Smooth muscle cell (in vitro differentiated cells): ENCODE results near the gene BRDT. TPM values are rescaled to one million over a fixed set of nuclear protein-coding genes. Genes with fewer than 3 reads are reported as not detected.
A peak's percentile ranks its signal among the peaks of the same experiment; 100 is the strongest.

Experiments used
- DNase-seq: peaks from one replicate; lab custom pipeline; 2025; ENCODE audit not compliant: unreplicated experiment; lab: John Stamatoyannopoulos, UW
- H2AFZ ChIP-seq: fragments of 200-600 bp; sonication (generic); 2 replicates; pipeline ENCODE4 v1.6.0; 2016; ENCODE audit warnings: antibody characterized with exemption, low read depth, mild to moderate bottlenecking
- H3F3A ChIP-seq: fragments of 200-600 bp; sonication (generic); 2 replicates; pipeline ENCODE4 v1.6.0; 2017; ENCODE audit warnings: antibody characterized with exemption, low read depth
- H3K27ac ChIP-seq: fragments of 200-600 bp; sonication (generic); 2 replicates; pipeline ENCODE4 v1.5.1; 2016; ENCODE audit warnings: low read depth, mild to moderate bottlenecking
- H3K27me3 ChIP-seq: fragments of 200-600 bp; sonication (generic); 2 replicates; pipeline ENCODE4 v1.6.1; 2016; ENCODE audit warnings: low read depth, mild to moderate bottlenecking
- H3K36me3 ChIP-seq: fragments of 200-600 bp; sonication (generic); 2 replicates; pipeline ENCODE4 v1.5.1; 2016; ENCODE audit warnings: low read depth
- H3K4me1 ChIP-seq: fragments of 200-600 bp; sonication (generic); 2 replicates; pipeline ENCODE4 v1.5.1; 2016; ENCODE audit warnings: low read depth
- H3K4me2 ChIP-seq: fragments of 200-600 bp; sonication (generic); 2 replicates; pipeline ENCODE4 v1.6.0; 2016; ENCODE audit warnings: mild to moderate bottlenecking
- H3K4me3 ChIP-seq: fragments of 200-600 bp; sonication (generic); 2 replicates; pipeline ENCODE4 v1.5.1; 2016; ENCODE audit warnings: mild to moderate bottlenecking
- H3K79me2 ChIP-seq: fragments of 200-600 bp; sonication (generic); 2 replicates; pipeline ENCODE4 v1.6.0; 2016; ENCODE audit warnings: low read depth, mild to moderate bottlenecking
- H3K9ac ChIP-seq: fragments of 200-600 bp; sonication (generic); 2 replicates; pipeline ENCODE4 v1.6.0; 2016; ENCODE audit warnings: low read depth
- H3K9me3 ChIP-seq: fragments of 200-600 bp; sonication (generic); replicated peaks from 2 replicates; pipeline ENCODE4 v1.5.1; 2016; ENCODE audit warnings: low read depth
- H4K20me1 ChIP-seq: fragments of 200-600 bp; sonication (generic); 2 replicates; pipeline ENCODE4 v1.6.0; 2016; ENCODE audit warnings: low read depth
- CTCF ChIP-seq: fragments of 200-600 bp; sonication (generic); IDR thresholded peaks from 2 replicates; pipeline ENCODE4 v1.5.1; 2017; ENCODE audit warnings: borderline replicate concordance, mild to moderate bottlenecking, antibody characterized with exemption; ENCODE audit not compliant: insufficient read depth, poor library complexity, severe bottlenecking
- WGBS: methylation state at CpG from one replicate; pipeline ENCODE4 v1.1.7; 2016; ENCODE audit warnings: low lambda C conversion rate; 5-methylcytosine and 5-hydroxymethylcytosine counted together
- polyA plus RNA-seq: library from polyadenylated mRNA; unstranded; fragments of >200 nt; fragmentation: Nextera tagmentation; extraction: Ambion mirVana; gene quantifications from 2 replicates; pipeline ENCODE4 v1.2.1, GENCODE V29; 2016
- total RNA-seq: library from RNA; depleted of rRNA; stranded (reverse); fragments of >200 nt; gene quantifications from 2 replicates; pipeline ENCODE4 v1.2.3, GENCODE V29; 2014

The BRDT gene
- total and polyA plus RNA-seq, 2 experiments from 2014 or later = not detected

GRCh38 chr1:91916811-91917460 lies 32.3 kb upstream of the BRDT start:
- no peaks in the 10 kb centered on the region for H4K20me1 ChIP-seq
- no peak overlapping the region for H3K9ac ChIP-seq
- no peaks in the 10 kb centered on the region for H3K9me3 ChIP-seq
- no peak overlapping the region for H3K27ac ChIP-seq
- H3K79me2 ChIP-seq = no peaks in the 10 kb centered on the region
- H3K4me2 ChIP-seq = no peak overlapping the region
- H3K4me3 ChIP-seq = no peak overlapping the region
- TF ChIP-seq CTCF = no peak
- H3K27me3 ChIP-seq = no peaks in the 10 kb centered on the region
- no peaks in the 10 kb centered on the region for H3K4me1 ChIP-seq
- no peak for DNase-seq
- H3K36me3 ChIP-seq = no peaks in the 10 kb centered on the region
- H2AFZ ChIP-seq = no peak overlapping the region
- no peaks in the 10 kb centered on the region for H3F3A ChIP-seq
- 54% methylated on average over 5 of the region's 5 CpGs for WGBS

GRCh38 chr1:91919962-91920361 lies 29.2 kb upstream of the BRDT start:
- Histone ChIP-seq H2AFZ (peak overlapping the region; percentile 40), H3K4me1 (no peaks in the 10 kb centered on the region), H3K9ac (no peak overlapping the region), H3K9me3 (no peaks in the 10 kb centered on the region), H3K79me2 (no peaks in the 10 kb centered on the region), H3F3A (no peaks in the 10 kb centered on the region), H4K20me1 (no peaks in the 10 kb centered on the region), H3K27me3 (no peaks in the 10 kb centered on the region), H3K4me2 (no peak overlapping the region), H3K36me3 (no peaks in the 10 kb centered on the region), H3K27ac (no peak overlapping the region), H3K4me3 (no peak overlapping the region)
- no peak for DNase-seq
- 57% methylated on average over 8 of the region's 8 CpGs for WGBS
- TF ChIP-seq CTCF = no peak

GRCh38 chr1:91924146-91924545 lies 25.1 kb upstream of the BRDT start:
- Histone ChIP-seq H3K9me3 (no peaks in the 10 kb centered on the region), H3K4me3 (no peak overlapping the region), H3K4me2 (peak overlapping the region; percentile 5), H3K27me3 (no peaks in the 10 kb centered on the region), H3K27ac (no peak overlapping the region), H3K36me3 (no peaks in the 10 kb centered on the region), H3K9ac (no peak overlapping the region), H3F3A (no peaks in the 10 kb centered on the region), H2AFZ (no peak overlapping the region), H4K20me1 (no peaks in the 10 kb centered on the region), H3K79me2 (no peaks in the 10 kb centered on the region), H3K4me1 (no peaks in the 10 kb centered on the region)
- no peak for TF ChIP-seq CTCF
- 19% methylated on average over 2 of the region's 2 CpGs for WGBS
- DNase-seq = no peak
